ENCODE results near the gene HAX1. TPM values are rescaled to one million over a fixed set of nuclear protein-coding genes. Genes with fewer than 3 reads are reported as not detected.

Gene HAX1
- total RNA-seq: 112 and 131 TPM in 2 replicates

DNA sequence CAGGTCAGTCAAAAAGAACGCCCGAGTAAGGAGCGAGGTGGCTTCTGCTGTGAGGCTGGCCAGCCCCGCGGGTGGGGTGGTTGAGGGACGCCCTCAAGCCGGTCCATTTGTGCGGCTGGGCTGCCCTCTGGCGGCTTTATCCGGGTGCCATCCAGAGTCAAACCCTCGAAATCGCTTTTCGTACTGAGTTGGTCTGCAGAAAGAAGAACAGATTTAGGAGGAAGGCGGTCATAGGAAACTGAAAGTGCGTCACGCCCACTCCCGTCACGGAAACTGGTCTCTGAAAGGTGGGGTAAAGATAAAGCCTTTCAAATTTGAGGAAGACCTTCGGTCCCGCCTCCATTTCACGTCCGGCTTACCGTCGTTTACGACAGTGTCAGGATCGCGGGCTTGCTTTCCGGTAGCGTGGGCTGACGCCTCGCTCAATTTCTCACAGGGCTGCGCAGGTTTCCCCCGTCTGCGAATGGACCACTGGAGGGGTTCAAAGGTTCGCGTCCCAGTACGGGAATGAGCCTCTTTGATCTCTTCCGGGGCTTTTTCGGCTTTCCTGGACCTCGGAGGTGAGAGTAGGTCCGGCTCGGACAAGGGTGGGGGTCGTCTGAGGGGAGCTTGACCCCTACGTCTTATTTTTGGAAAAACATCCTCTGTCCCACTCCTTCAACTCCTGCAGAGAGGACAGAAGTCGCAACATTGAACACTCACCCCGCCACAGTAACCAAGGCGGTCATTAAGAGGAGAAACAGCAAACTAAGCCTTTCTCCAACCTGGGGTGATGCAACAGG, at the start of gene HAX1:
Gene HAX1, plus strand, starts transcription at position 413 of the 782 bp plus-strand sequence. Its CDS starts 95 bp downstream, at position 508.

DNA sequence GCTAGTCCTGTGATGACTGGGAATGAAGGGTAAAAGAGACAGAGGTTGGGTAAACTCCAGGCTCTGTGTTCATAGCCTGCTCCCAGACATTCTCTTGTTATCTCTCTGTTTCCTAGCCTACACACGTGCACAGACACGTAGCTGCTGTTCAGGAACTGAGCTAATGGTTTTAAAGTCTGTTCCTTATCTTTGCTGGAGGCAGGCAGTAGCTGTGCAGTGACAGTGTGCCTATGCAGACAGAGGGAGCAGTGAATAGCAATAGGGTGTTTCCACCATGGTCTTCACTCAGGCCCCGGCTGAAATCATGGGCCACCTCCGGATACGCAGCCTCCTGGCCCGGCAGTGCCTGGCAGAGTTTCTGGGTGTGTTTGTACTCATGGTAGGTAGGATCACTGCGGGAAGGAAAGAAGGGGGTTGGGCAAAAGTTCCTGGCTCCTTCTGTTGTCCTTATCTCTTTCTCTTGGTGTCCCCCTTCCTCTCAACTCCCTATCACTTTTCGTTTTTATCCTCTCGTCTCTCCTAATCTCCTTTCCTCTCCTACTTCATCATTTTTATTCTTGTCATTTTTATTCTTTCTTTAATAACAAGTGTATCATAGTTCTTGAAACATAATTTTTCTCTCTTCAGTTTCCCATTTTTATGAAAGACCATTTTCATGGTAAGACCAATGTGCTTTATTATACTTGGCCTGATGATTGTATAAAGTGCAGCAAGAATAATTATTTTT, 48.6 kb downstream of the HAX1 start, which contains the start of gene AQP10:
Gene AQP10, plus strand, starts transcription at position 212 of the 727 bp plus-strand sequence. Its CDS starts 63 bp downstream, at position 275.

DNA sequence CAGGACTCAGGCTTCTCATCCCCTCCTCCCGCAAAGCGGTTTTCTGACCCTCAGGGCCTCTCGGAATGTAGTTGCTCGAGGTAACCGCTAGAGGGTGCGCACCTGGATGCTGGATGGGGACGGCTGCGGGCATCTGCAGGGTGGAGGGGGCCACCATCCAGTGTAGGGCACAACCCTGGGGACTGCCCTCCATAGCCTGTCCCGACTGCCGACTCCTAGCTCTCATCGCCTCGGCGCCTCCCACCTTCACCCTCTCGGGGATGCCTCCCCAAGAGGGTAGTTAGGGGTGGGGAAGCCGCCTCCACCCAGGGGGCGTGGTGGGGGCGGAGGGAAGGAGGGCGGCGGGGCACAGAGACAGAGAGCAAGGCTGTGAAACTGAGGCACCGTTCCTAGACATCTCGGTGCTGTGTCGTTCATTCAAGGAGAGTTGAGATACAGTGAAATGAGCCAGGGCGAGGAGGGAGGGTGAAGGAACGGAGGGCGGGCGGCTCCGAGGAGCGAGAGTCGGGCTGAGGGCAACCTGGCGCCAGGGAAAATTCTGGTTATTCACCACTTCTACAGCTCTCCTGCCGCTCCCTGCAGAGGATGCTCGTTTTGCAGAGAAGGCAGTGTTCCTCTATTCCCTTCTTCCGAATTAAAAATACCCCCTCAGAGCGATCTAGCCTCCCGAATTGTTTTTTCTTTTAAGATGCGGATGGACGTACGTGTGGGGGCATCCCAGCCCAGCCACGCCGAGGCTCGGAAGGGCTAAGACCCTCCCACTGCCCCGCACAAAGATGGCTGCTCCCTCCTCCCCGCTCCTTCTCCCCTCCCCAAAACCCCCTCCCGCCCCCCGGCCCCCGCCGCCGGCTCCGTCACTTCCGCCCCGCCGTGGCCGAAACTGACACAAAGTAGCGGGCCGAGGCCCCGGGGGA, 52.5 kb downstream of the HAX1 start, which contains the start of gene ATP8B2:
Gene ATP8B2, plus strand, starts transcription at position 857 of the 914 bp plus-strand sequence. CDS start 2,617 bp downstream, outside the sequence.

Other genes with a start within 250 kb of the HAX1 start
- not detected in 2 replicates for gene NUP210L, start 117.6 kb upstream of the HAX1 start, total RNA-seq
- 447 and 499 TPM in 2 replicates for gene TPM3, start 80.5 kb upstream of the HAX1 start, total RNA-seq
- not detected in 2 replicates for gene CFAP141, start 66.3 kb upstream of the HAX1 start, total RNA-seq
- gene UBAP2L, start 51.7 kb upstream of the HAX1 start, total RNA-seq: 76.2 and 78.2 TPM in 2 replicates
- gene AQP10, start 48.5 kb downstream of the HAX1 start, total RNA-seq: not detected in 2 replicates
- 64.4 and 93.8 TPM in 2 replicates for gene ATP8B2, start 52.9 kb downstream of the HAX1 start, total RNA-seq
- gene IL6R, start 132.7 kb downstream of the HAX1 start, total RNA-seq: 5.6 and 7.5 TPM in 2 replicates
- gene TDRD10, start 229.6 kb downstream of the HAX1 start, total RNA-seq: 0.54 TPM in 1 of 2 replicates, not detected in the other
- 0.97 and 4.3 TPM in 2 replicates for gene SHE, start 229.8 kb downstream of the HAX1 start, total RNA-seq